GM10248 (cell line): Measurements from ENCODE around the gene LSM3.

ENCODE experiments used
- CTCF ChIA-PET: fragments of 300-600 bp; sonication (Branson Sonifier 250); formaldehyde crosslinking; extraction: SDS; loops from one replicate; lab custom pipeline; 2021; ENCODE audit warnings: antibody characterized with exemption; lab: Yijun Ruan, JAX
- POLR2A ChIA-PET: fragments of 350-650 bp; sonication (Branson Sonifier 250); formaldehyde crosslinking; extraction: SDS; loops from one replicate; lab custom pipeline; 2020; ENCODE audit warnings: antibody characterized with exemption; lab: Yijun Ruan, JAX
- DNase-seq: peaks from one replicate; pipeline ENCODE4 v3.0.0; 2012; ENCODE audit errors: extremely low spot score
- CTCF ChIP-seq: IDR thresholded peaks from 2 replicates; pipeline ENCODE4 v1.5.1; 2012; ENCODE audit warnings: mild to moderate bottlenecking, low read depth; ENCODE audit errors: extremely low read depth, missing control alignments, control extremely low read depth

LSM3 gene

GRCh38 chr3:14179114-14179465 lies 473 bp downstream of the LSM3 start:
- ChIA-PET POLR2A (interaction anchor here (0.5 to 1.6 kb wide), 7 partner anchors 11 to 472 kb away, joined by 4 to 10 read pairs (median 4); partner anchors contain the start of genes CCDC174 and TMEM43), CTCF (interaction anchor here (0.8 to 2.9 kb wide), 8 partner anchors 10 to 282 kb away, joined by 3 to 17 read pairs (median 4); partner anchors contain the start of genes CHCHD4 and TMEM43)
- DNase-seq: no peak
- TF ChIP-seq CTCF: no peak

GRCh38 chr3:14179795-14180194 lies 1.2 kb downstream of the LSM3 start:
- POLR2A ChIA-PET: no interaction called here
- DNase-seq: no peak
- no peak for TF ChIP-seq CTCF
- CTCF ChIA-PET: interaction anchor here (1.1 to 2.9 kb wide), 6 partner anchors 9 to 283 kb away, joined by 3 to 17 read pairs (median 4); no protein-coding TSS in a partner anchor

- TF ChIP-seq CTCF: no peak
- POLR2A ChIA-PET: no interaction called here
- CTCF ChIA-PET: no interaction called here
- DNase-seq: no peak
Observed at GRCh38 chr3:14181253-14181652, 2.6 kb downstream of the LSM3 start.

GRCh38 chr3:14183015-14183577 lies 4.5 kb downstream of the LSM3 start:
- ChIA-PET CTCF (interaction anchor here (1.1 to 2.0 kb wide), 4 partner anchors 10 to 284 kb away, joined by 3 to 10 read pairs (median 4); no protein-coding TSS in a partner anchor), POLR2A (no interaction called here)

GRCh38 chr3:14186854-14187458 lies 8.3 kb downstream of the LSM3 start:
- TF ChIP-seq CTCF: no peak
- POLR2A ChIA-PET: no interaction called here
- no peak for DNase-seq
- CTCF ChIA-PET: no interaction called here

More at GRCh38 chr3:14183015-14183577, 4.5 kb downstream of the LSM3 start:
- no peak for DNase-seq
- TF ChIP-seq CTCF: no peak

- TF ChIP-seq CTCF: no peak
- POLR2A ChIA-PET: no interaction called here
- CTCF ChIA-PET: interaction anchor here (1.0 to 2.9 kb wide), 3 partner anchors 9 to 15 kb away, joined by 3 to 9 read pairs (median 7); partner anchors contain the start of gene LSM3
- no peak for DNase-seq
Observed at GRCh38 chr3:14188041-14188754, 9.6 kb downstream of the LSM3 start.
